Neutrophil (primary cell): ENCODE results near the gene PRR15.

ENCODE experiments used
- H3K27ac ChIP-seq: fragments of 200-600 bp; sonication (generic); 2 replicates; pipeline ENCODE4 v1.5.1; 2016; ENCODE audit warnings: mild to moderate bottlenecking, moderate library complexity
- H3K27me3 ChIP-seq: fragments of 200-600 bp; sonication (generic); 2 replicates; pipeline ENCODE4 v1.6.0; 2016; ENCODE audit warnings: mild to moderate bottlenecking
- H3K36me3 ChIP-seq: fragments of 200-600 bp; sonication (generic); 2 replicates; pipeline ENCODE4 v1.5.1; 2017
- H3K4me1 ChIP-seq, 2 experiments: fragments of 200-600 bp in 1 of 2; sonication (generic) in 1 of 2; 1 replicate in 1 of 2; 2 replicates in 1 of 2; pipeline versions ENCODE4 v1.5.1 to v1.6.1; 2013 to 2016; ENCODE audit warnings: low read depth in 1 of 2, low read length in 1 of 2, mild to moderate bottlenecking in 1 of 2, moderate library complexity in 1 of 2; ENCODE audit not compliant: control insufficient read depth in 1 of 2, insufficient read depth in 1 of 2
- H3K4me3 ChIP-seq, 2 experiments: fragments of 200-600 bp in 1 of 2; sonication (generic) in 1 of 2; 1 replicate in 1 of 2; 2 replicates in 1 of 2; pipeline ENCODE4 v1.5.1; 2013 to 2016; ENCODE audit warnings: low read depth in 1 of 2, low read length in 1 of 2, mild to moderate bottlenecking in 1 of 2, moderate library complexity in 1 of 2
- H3K9me3 ChIP-seq: fragments of 200-600 bp; sonication (generic); 2 replicates; pipeline ENCODE4 v1.5.1; 2016
- CTCF ChIP-seq: fragments of 200-600 bp; sonication (generic); IDR thresholded peaks from 2 replicates; pipeline ENCODE4 v1.5.1; 2016; ENCODE audit warnings: antibody characterized with exemption

The PRR15 gene

GRCh38 chr7:29556405-29557195 is 7.0 kb upstream of the PRR15 start:
- no peak for TF ChIP-seq CTCF
- Histone ChIP-seq H3K4me3 (no peak overlapping the region), H3K9me3 (no peaks in the 10 kb centered on the region), H3K36me3 (no peaks in the 10 kb centered on the region), H3K27ac (no peak overlapping the region), H3K4me1 (no peaks in the 10 kb centered on the region), H3K27me3 (peaks cover 20% of the 10 kb centered on the region)

- Histone ChIP-seq H3K27ac (no peak overlapping the region), H3K4me3 (no peak overlapping the region)
Measured at GRCh38 chr7:29557954-29558353, 5.7 kb upstream of the PRR15 start.

GRCh38 chr7:29561271-29561670 is 2.4 kb upstream of the PRR15 start:
- Histone ChIP-seq H3K4me3 (no peak overlapping the region), H3K36me3 (no peaks in the 10 kb centered on the region), H3K9me3 (no peaks in the 10 kb centered on the region), H3K27ac (no peak overlapping the region), H3K4me1 (peaks cover 32 to 34% of the 10 kb centered on the region in 2 experiments), H3K27me3 (peaks cover 66% of the 10 kb centered on the region)
- no peak for TF ChIP-seq CTCF

More at GRCh38 chr7:29557954-29558353, 5.7 kb upstream of the PRR15 start:
- Histone ChIP-seq H3K9me3 (no peaks in the 10 kb centered on the region), H3K27me3 (peaks cover 33% of the 10 kb centered on the region), H3K4me1 (peaks cover under 1% of the 10 kb centered on the region in 2 experiments), H3K36me3 (no peaks in the 10 kb centered on the region)
- TF ChIP-seq CTCF, result no peak

GRCh38 chr7:29562307-29562706 is 1.3 kb upstream of the PRR15 start:
- H3K4me1 ChIP-seq, result peaks cover 32 to 37% of the 10 kb centered on the region in 2 experiments
- H3K27me3 ChIP-seq, result peaks cover 77% of the 10 kb centered on the region
- TF ChIP-seq CTCF, result no peak
- no peak overlapping the region for H3K4me3 ChIP-seq
- no peak overlapping the region for H3K27ac ChIP-seq
- no peaks in the 10 kb centered on the region for H3K9me3 ChIP-seq
- H3K36me3 ChIP-seq, result no peaks in the 10 kb centered on the region

- peaks cover 100% of the 10 kb centered on the region for H3K27me3 ChIP-seq
- H3K4me3 ChIP-seq, result peak overlapping the region; percentile 33 to 53
Measured at GRCh38 chr7:29564496-29565223, 1.0 kb downstream of the PRR15 start.

More at GRCh38 chr7:29564496-29565223, 1.0 kb downstream of the PRR15 start:
- H3K27ac ChIP-seq, result no peak overlapping the region
- H3K4me1 ChIP-seq, result peaks cover 32 to 37% of the 10 kb centered on the region in 2 experiments
- no peaks in the 10 kb centered on the region for H3K36me3 ChIP-seq
- TF ChIP-seq CTCF, result no peak
- H3K9me3 ChIP-seq, result no peaks in the 10 kb centered on the region
